ENCODE data around the gene ZNF329.

ZNF329 gene

GRCh38 chr19:58128041-58128685 lies 22.4 kb downstream of the ZNF329 start:
- in situ Hi-C loops (cut with MboI; ENCODE audit: low pct_unique_long_range_greater_than_20kb, low sequenced_read_pairs) = no loop called here
- DNase-seq = no peak

GRCh38 chr19:58123354-58123753 lies 27.2 kb downstream of the ZNF329 start:
- DNase-seq = no peak
- in situ Hi-C loops (cut with MboI; ENCODE audit: low pct_unique_long_range_greater_than_20kb, low sequenced_read_pairs) = no loop called here

- DNase-seq = no peak
- in situ Hi-C loops (cut with MboI; ENCODE audit: low pct_unique_long_range_greater_than_20kb, low sequenced_read_pairs) = no loop called here
These were observed 31.4 kb downstream of the ZNF329 start for GRCh38 chr19:58118979-58119733.

- no peak for DNase-seq
- in situ Hi-C loops (cut with MboI; ENCODE audit: low pct_unique_long_range_greater_than_20kb, low sequenced_read_pairs) = no loop called here
These were observed 32.6 kb downstream of the ZNF329 start for GRCh38 chr19:58117841-58118575.

- DNase-seq = no peak
- in situ Hi-C loops (cut with MboI; ENCODE audit: low pct_unique_long_range_greater_than_20kb, low sequenced_read_pairs) = no loop called here
These were observed 42.1 kb downstream of the ZNF329 start for GRCh38 chr19:58108546-58108817.

DNA sequence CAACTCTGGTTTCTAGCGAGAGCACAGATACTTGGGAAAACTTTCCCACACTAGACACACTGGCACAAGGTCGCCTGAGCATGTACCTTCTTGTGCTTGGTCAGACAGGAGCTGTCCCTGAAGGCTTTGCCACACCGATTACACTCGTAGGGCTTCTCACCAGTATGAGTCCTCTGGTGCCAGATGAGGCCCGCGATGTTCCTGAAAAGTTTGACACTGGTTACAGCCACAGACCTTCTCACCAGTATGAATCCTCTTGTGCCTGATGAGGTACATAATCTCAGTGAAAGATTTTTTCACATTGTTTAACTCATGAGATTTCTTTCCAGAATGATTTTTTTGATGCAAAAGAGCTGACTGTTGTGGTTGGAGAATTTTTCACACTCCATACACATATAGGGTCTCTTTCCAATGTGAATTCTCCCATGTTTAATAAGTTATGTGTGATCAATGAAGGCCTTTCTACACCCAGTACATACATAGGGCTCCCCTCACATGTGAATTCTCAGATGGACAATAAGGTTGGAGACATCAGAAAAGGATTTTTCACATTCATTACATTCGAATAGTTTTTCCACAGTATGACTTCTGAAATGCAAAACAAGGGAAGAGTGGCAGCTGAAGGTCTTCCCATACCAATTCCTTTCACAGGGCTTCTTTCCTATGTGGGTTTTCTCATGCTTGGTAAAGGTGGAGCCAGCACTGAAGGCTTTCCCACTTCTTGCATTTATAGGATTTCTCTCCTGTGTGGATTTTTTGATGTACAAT lies 42.6 kb downstream of the ZNF329 start:
- DNase-seq = no peak
- in situ Hi-C loops (cut with MboI; ENCODE audit: low pct_unique_long_range_greater_than_20kb, low sequenced_read_pairs) = no loop called here

DNA sequence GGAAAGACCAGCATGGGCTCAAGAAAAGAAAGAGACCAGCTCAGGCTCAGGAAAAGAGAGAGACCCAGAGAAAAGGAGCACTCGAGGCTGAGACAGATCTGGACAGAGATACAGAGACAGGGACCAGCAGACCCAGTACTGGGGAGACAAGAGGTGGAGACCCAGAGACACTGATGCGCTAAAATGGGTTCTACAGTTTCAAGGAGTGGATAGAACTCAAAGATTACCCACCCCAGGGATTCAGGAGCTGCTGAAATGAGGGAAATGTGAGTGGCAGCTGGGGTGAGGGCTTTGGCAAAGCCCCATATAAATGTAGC lies 51.9 kb downstream of the ZNF329 start:
- DNase-seq = no peak
- in situ Hi-C loops (cut with MboI; ENCODE audit: low pct_unique_long_range_greater_than_20kb, low sequenced_read_pairs) = no loop called here

DNA sequence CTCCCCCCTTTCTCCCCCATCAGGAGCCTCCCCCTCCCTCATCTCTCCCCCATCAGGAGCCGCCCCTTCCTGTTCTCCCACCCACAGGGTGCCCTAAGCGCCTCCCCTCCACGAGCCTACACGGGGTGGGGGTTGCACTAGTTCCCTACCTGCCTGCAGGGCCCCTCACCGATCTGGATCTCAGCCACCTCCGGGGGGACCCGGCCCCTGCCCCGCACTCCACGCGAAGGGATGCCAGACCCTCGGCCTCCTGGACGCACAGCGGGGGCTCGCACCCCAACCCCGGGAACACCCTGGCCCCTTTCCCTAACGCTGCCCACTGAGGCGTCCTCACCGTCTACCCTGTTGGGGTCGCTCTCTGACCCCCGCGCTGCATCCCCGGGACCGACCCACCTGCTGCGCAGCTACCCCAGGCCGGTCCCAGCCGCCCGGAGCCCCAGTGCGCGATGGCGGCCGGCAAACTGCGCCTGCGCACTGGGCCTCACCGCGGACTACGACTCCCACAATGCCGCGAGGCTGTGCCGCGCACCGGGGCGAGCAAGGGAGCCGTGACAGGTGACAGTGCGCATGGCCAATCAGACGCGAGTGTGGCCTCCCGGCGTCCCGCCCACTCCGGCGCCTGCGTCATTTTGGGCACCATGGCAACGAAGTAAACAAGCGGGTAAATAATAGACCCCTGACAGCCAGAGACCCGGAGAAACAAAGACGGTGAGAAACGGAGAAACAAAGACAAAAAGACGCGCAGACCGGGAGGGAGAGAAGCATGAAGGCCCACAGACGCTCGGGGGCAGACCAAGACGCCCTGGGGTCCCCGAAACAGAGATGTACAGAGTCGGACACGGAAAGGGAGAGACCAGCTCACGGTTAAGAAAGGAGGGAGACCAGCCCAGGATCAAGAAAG lies 52.6 kb downstream of the ZNF329 start, which contains the start of gene ZSCAN18:
TSS of gene ZSCAN18 (minus strand) at position 451 of the 901 bp plus-strand sequence. CDS start 7,964 bp downstream, outside the sequence.
- DNase-seq = peak; percentile 93
- in situ Hi-C loops (cut with MboI; ENCODE audit: low pct_unique_long_range_greater_than_20kb, low sequenced_read_pairs) = no loop called here

- in situ Hi-C loops (cut with MboI; ENCODE audit: low pct_unique_long_range_greater_than_20kb, low sequenced_read_pairs) = no loop called here
- DNase-seq = no peak
These were observed 53.2 kb downstream of the ZNF329 start for GRCh38 chr19:58097349-58097748.

GRCh38 chr19:58096884-58097283 lies 53.7 kb downstream of the ZNF329 start:
- DNase-seq = no peak
- in situ Hi-C loops (cut with MboI; ENCODE audit: low pct_unique_long_range_greater_than_20kb, low sequenced_read_pairs) = no loop called here

- DNase-seq = no peak
- in situ Hi-C loops (cut with MboI; ENCODE audit: low pct_unique_long_range_greater_than_20kb, low sequenced_read_pairs) = no loop called here
These were observed 55.3 kb downstream of the ZNF329 start for GRCh38 chr19:58095328-58095727.

- no peak for DNase-seq
- in situ Hi-C loops (cut with MboI; ENCODE audit: low pct_unique_long_range_greater_than_20kb, low sequenced_read_pairs) = no loop called here
These were observed 57.5 kb downstream of the ZNF329 start for GRCh38 chr19:58093071-58093470.

DNA sequence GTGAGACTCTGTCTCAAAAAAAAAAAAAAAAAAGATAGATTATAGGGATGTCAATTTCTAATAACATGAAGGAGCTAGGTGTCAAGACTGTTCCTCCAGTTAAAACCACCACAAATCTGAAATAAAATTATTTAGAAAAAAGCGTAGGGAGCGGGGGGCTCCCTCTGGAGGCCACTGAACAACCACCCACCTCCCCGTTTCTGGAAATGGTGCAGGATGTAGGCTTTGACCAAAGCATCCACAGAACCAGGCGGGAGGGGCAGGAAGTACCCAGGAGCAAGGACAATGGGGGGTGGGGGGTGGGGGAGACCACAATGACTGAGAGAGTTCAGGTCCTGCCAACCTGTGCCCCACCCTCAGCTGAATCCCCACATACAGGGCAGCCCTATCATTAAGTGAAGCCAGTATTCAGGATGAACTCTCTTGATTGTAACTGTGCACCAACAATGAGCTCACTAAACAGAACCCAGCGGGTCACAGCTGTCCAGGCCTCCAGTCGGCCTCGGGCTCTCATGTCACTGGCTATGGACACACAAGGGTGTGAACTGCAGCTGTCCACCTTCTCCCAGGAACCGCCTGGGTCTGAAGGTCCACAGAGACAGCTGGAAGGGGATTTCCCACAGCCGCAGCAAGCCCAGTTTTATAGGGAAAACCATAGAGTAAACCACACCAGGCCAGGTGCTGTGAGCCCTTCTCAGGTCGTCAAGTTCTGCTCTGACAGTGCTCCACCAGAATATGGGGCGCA lies 59.2 kb downstream of the ZNF329 start:
- in situ Hi-C loops (cut with MboI; ENCODE audit: low pct_unique_long_range_greater_than_20kb, low sequenced_read_pairs) = no loop called here
- DNase-seq = no peak

DNA sequence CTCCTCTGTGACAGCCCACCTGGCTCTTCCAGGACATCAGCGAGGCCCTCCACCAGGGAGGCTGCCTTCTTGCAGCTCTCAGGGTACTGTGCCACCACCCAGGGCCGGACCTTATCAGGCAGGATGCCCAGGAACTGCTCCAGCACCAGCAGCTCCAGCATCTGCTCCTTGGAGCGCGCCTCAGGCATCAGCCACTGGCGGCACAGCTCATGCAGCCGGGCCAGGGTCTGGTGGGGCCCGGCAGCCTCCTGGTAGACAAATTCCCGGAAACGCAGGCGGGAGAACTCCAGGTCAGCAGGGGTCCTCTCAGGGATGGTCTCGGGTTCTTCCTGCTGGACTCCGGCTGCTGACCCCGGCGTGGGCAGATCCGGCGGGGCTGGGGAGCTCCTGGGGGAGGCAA lies 60.7 kb downstream of the ZNF329 start:
- in situ Hi-C loops (cut with MboI; ENCODE audit: low pct_unique_long_range_greater_than_20kb, low sequenced_read_pairs) = no loop called here
- no peak for DNase-seq

- in situ Hi-C loops (cut with MboI; ENCODE audit: low pct_unique_long_range_greater_than_20kb, low sequenced_read_pairs) = no loop called here
- no peak for DNase-seq
These were observed 62.0 kb downstream of the ZNF329 start for GRCh38 chr19:58088521-58089052.

DNA sequence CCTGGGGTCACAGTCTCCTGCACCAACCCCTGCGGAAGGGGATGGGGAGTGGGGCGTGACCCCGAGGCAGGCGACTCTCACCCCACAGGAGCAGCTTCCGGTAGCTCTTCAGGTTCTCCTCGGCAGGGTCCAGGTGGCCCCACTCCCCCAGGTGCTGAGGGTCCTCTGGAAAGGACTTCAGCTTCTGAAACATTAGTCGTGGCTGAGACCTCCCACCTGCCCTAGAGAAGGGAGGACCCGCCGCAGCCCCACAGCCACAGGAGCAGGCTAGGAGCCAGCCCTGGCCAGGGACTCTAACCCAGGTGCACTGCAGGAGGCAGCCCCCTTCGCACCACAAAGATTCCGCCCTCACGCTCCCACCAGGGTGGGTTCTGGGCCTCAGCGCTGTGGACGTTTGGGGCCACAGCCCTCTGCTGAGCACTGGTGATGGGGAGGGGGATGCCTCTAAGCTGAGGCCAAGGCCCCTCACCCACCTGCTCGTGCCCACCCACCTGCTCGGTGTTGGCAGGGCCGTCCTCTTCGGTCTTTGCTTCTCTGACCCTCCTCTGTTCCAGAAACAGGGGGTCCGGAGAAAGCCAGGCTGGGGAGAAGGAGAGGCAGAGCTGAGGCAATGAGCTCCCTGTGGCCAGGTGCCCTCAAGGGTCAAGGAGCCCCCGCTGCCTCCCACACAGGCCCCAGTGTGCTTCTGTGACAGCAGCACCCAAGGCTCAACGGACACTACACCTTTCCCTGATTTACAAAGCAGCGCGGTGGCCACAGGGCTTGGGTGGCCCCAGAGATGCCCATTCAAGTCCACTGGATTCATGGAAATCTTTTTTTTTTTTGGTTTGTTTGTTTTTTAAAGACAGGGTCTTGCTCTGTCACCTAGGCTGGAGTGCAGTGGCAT lies 63.5 kb downstream of the ZNF329 start:
- no peak for DNase-seq

DNA sequence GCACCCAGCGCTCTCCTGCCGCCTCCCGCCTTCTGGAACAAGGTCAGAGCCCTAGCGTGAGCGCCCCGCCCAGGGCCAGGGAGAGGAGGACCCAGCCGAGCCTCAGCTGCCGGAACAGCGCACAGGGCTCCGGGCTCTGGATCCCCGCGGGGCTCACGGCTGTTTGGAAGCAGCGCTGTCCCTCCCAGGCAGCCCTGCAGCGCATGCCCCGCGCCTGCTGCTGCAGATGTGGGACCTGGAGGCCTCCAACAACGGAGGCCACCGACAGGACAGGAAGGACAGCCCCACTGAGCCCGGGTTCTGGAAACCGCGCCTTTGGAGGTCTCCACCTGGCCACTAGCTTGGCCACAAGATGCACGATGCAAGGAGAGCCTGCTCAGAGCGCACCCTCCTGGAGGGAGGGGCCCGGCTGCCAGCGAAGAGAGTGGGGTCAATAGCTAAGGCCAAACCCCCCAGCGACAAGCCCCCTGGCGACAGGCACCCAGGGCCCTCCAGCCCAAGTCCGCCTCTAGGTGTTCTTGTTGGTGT lies 65.2 kb downstream of the ZNF329 start:
- in situ Hi-C loops (cut with MboI; ENCODE audit: low pct_unique_long_range_greater_than_20kb, low sequenced_read_pairs) = no loop called here
- DNase-seq = no peak

More for the DNA sequence above, 63.5 kb downstream of the ZNF329 start:
- in situ Hi-C loops (cut with MboI; ENCODE audit: low pct_unique_long_range_greater_than_20kb, low sequenced_read_pairs) = no loop called here

Measured in KBM-7 (cell line).